GM12872 (cell line): Measurements from ENCODE around the gene CFAP77.

Source experiments
- CTCF ChIP-seq: IDR thresholded peaks from 3 replicates; pipeline ENCODE4 v1.5.1; 2011; ENCODE audit warnings: low read depth, mild to moderate bottlenecking, low read length, moderate library complexity; ENCODE audit not compliant: insufficient read depth

CFAP77 gene

GRCh38 chr9:132589148-132590036 is 179.4 kb downstream of the CFAP77 start:
- TF ChIP-seq CTCF = no peak

- no peak for TF ChIP-seq CTCF
Measured at GRCh38 chr9:132590037-132590317, 180.0 kb downstream of the CFAP77 start.

DNA sequence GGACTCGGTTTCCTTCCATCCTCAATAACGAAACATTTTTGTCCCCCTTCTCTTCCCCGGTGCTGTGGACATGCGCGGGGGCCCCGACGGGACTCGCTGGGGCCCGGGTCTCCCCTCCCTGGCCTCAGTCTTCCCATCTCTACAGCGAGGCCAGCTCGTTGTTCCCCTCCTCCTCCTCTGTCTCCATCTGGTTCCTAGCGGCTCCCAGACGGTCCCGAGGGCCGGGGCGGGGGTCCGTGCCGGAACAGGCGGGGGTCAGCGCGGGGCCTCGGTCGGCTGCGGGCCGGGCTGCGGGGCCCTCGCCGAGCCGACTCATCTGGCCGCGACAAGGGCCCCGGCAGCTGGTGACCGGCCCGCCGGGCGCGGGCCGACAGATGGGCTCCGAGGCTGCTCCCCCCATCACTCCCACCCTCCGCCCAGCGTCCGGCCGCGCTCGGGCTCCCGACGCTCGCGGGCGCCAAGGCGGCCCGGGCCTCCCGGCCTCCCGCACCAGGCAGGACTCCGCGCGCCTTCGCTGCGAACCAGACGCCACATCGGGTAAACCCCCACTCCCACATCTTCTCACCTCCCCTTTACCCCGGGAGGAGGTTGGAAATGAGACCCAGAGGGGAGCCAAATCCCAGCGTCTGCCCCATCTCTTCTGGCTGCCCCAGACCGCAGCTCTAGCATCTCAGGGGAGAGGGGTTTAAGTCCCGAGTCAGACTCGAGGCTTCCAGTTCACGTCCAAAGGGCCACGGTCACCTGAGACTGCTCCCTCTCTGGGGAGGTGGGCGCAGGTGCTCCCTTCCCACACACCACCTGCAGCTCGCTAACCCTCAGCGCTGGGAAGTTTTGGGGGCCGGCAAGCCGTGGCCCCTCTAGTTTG is 180.5 kb downstream of the CFAP77 start:
- no peak for TF ChIP-seq CTCF

DNA sequence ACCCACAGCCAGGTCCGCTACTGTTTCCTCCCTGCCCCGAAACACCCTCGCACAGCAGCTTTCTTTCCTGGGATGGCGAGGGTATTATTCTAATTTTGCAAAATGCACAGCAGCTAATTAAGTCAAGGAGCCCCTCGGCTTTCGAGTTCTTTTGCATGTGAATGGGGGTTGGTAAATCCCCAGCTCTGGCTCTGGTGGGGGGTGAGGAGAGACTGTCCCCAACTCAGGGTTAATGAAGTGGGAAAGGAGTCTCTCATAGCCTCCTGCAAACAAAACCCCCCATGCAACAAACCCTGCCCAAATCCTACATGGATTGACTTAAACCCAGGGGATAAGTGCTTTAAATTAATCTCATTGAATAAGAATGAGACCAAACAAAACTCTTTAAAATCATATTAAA is 181.2 kb downstream of the CFAP77 start:
- TF ChIP-seq CTCF = no peak

DNA sequence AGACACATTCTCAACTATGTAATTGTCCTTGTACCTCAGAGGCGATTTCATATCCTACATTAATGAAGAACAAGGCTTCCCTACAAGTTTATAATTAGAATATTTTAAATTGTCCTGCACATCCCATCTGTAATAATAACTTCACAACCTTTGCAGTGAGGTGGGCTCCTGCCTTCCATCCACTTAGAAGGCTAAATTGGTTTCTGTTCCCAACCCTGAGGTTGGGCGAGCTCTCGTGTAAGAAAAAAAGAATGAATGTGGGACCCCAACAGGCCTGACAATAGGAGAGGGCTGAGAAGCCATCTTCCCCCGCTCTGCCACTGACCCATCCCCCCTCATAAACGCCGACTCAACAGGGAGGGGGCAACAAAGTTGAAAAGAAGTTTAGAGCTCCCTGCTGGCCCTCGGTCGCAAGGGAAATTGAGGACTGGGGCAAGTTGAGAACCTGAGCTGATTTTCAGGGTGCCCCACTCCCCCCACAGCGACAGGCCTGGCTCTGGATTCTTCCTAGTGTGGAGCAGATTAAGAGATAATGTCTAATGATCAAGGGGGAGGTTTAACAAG is 181.8 kb downstream of the CFAP77 start:
- no peak for TF ChIP-seq CTCF

DNA sequence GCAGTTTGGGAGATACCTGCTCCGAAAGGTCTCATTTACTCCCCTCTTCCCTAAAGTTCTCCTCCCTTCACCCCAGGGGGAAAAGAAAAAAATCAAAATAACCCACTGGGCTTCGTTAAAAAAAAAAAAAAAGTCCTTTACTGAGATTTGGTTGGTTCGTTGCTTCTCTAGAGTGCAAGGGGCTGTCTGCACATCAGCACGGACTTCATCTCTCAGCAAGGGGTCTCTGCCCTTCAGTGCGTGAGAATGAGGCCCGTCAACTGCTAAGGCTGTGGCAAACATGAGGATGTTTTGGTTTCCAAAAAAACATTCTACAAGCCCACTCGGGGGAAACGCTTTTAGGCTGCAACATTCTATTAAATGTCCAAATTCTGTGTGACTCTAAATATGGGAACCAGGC is 182.4 kb downstream of the CFAP77 start:
- no peak for TF ChIP-seq CTCF

- no peak for TF ChIP-seq CTCF
Measured at GRCh38 chr9:132594412-132594811, 184.4 kb downstream of the CFAP77 start.
